Limb (tissue), 2 donors: ENCODE measurements around the gene C1QTNF3.

Source experiments
- DNase-seq, 2 donors: peaks; one replicate each; pipeline ENCODE4 v3.0.0-alpha.2; 2016; ENCODE audit errors: extremely low spot score in 2 of 2

C1QTNF3 gene

GRCh38 chr5:33999978-34000377, 43.0 kb downstream of the C1QTNF3 start:
- no peak for DNase-seq

- DNase-seq, result peak in 1 of 2 donors; percentile 76
These were observed 45.6 kb downstream of the C1QTNF3 start for GRCh38 chr5:33997331-33997983.

- DNase-seq, result no peak
These were observed 47.1 kb downstream of the C1QTNF3 start for GRCh38 chr5:33995865-33996264.

GRCh38 chr5:33994845-33995244, 48.2 kb downstream of the C1QTNF3 start:
- DNase-seq, result no peak

GRCh38 chr5:33992864-33993263, 50.1 kb downstream of the C1QTNF3 start:
- DNase-seq, result no peak

- DNase-seq, result no peak
These were observed 57.6 kb downstream of the C1QTNF3 start for GRCh38 chr5:33985447-33985846.

GRCh38 chr5:33984671-33985124, 58.3 kb downstream of the C1QTNF3 start, which contains the start of gene SLC45A2:
Gene SLC45A2 (minus strand): TSS chr5:33984693. CDS start chr5:33984583, 110 bp downstream.
- no peak for DNase-seq

- DNase-seq, result no peak
These were observed 58.8 kb downstream of the C1QTNF3 start for GRCh38 chr5:33984178-33984577.

- no peak for DNase-seq
These were observed 61.4 kb downstream of the C1QTNF3 start for GRCh38 chr5:33981408-33982162.

GRCh38 chr5:33980030-33980429, 63.0 kb downstream of the C1QTNF3 start:
- DNase-seq, result no peak

GRCh38 chr5:33978306-33978705, 64.7 kb downstream of the C1QTNF3 start:
- no peak for DNase-seq

GRCh38 chr5:33976307-33976706, 66.7 kb downstream of the C1QTNF3 start:
- DNase-seq, result no peak

- peak in 1 of 2 donors; percentile 34 for DNase-seq
These were observed 67.2 kb downstream of the C1QTNF3 start for GRCh38 chr5:33975852-33976251.

GRCh38 chr5:33973271-33973670, 69.7 kb downstream of the C1QTNF3 start:
- no peak for DNase-seq

GRCh38 chr5:33969572-33970452, 73.2 kb downstream of the C1QTNF3 start:
- DNase-seq, result peak; percentile 32 to 72

GRCh38 chr5:33968211-33969005, 74.6 kb downstream of the C1QTNF3 start:
- DNase-seq, result no peak
